Activated naive CD4-positive, alpha-beta T cell treated with anti-CD3 and anti-CD28 coated beads, Interleukin-2, amount 10 ng/mL, durations not matched to agents 5 hours and 36 hours (primary cell): ENCODE measurements around the gene CEP112. TPM values are rescaled to one million over a fixed set of nuclear protein-coding genes. Genes with fewer than 3 reads are reported as not detected.

ENCODE experiments used
- total RNA-seq, 2 experiments: library from RNA; stranded (reverse); gene quantifications; one replicate each; pipeline ENCODE4 v1.2.3, GENCODE V29; 2021

The CEP112 gene
- total RNA-seq, result 1 to 10 TPM; 1.6 to 1.8 TPM

GRCh38 chr17:66191593-66192377 is at the start of gene CEP112:
CEP112 (minus strand) TSS chr17:66192133.

GRCh38 chr17:66228887-66229782 is 37.2 kb upstream of the CEP112 start, which contains the start of gene APOH:
APOH (minus strand) TSS chr17:66229415; CDS start chr17:66229379, 36 bp downstream.

Other genes with a start within 250 kb of the CEP112 start
- gene APOH, start 37.3 kb upstream of the CEP112 start, total RNA-seq, result not detected
- gene PRKCA, start 110.5 kb upstream of the CEP112 start, total RNA-seq, result 10 to 100 TPM; 83.9 to 89.7 TPM